ENCODE results near the gene FXR2. TPM values are rescaled to one million over a fixed set of nuclear protein-coding genes. Genes with fewer than 3 reads are reported as not detected.

The FXR2 gene
- polyA plus RNA-seq, 1 donor (not counting 4 experiments of a cell fraction or from before 2014, with no cell fraction given), result 30.6 TPM

DNA sequence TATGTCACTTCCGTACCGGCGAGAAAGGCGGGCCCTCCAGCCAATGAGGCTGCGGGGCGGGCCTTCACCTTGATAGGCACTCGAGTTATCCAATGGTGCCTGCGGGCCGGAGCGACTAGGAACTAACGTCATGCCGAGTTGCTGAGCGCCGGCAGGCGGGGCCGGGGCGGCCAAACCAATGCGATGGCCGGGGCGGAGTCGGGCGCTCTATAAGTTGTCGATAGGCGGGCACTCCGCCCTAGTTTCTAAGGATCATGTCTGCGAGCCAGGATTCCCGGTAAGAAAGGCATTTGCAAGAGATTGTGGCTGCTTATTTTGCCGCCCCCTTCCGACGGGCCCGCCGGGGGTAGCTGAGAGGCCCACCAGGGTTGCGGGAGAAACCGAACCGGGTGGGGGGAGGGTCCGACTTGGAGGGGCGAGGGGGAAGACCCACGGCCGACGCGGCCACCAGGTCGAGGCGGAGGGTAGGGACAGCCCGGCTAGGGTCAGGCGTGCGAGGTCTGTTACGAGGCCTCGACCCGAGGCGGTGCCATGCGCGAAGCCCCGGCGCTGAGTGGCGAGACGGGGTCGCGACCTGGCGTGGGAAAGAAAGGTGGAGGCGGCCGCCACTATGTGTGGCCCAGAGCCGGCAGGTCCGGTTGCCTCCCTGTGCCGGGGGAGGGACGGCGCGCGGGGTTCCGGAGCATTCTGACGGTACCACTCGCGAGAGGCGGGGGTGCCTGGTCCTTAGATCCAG lies 41.9 kb downstream of the FXR2 start:
- no peak for TF ChIP-seq EZH2 (IDR thresholded peaks at IDR 0.05; ENCODE audit: low read length)
- TF ChIP-seq, protein P1, sequence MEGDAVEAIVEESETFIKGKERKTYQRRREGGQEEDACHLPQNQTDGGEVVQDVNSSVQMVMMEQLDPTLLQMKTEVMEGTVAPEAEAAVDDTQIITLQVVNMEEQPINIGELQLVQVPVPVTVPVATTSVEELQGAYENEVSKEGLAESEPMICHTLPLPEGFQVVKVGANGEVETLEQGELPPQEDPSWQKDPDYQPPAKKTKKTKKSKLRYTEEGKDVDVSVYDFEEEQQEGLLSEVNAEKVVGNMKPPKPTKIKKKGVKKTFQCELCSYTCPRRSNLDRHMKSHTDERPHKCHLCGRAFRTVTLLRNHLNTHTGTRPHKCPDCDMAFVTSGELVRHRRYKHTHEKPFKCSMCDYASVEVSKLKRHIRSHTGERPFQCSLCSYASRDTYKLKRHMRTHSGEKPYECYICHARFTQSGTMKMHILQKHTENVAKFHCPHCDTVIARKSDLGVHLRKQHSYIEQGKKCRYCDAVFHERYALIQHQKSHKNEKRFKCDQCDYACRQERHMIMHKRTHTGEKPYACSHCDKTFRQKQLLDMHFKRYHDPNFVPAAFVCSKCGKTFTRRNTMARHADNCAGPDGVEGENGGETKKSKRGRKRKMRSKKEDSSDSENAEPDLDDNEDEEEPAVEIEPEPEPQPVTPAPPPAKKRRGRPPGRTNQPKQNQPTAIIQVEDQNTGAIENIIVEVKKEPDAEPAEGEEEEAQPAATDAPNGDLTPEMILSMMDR (optimal IDR thresholded peaks at IDR 0.05 in 1 of 3, IDR thresholded peaks at IDR 0.05 in 1 of 3, conservative IDR thresholded peaks at IDR 0.05 in 1 of 3; ENCODE audit: extremely low read depth in 1 of 3, insufficient read depth in 2 of 3, low read length in 3 of 3), result no peak
- Histone ChIP-seq H3K9me1 (ENCODE audit: control insufficient read depth, extremely low read depth, insufficient read depth, low read length) (no peaks in the 10 kb centered on the region), H3K4me1 (ENCODE audit: control insufficient read depth, extremely low read depth, insufficient read depth, low read length) (peaks cover 33% of the 10 kb centered on the region), H3K27ac (ENCODE audit: control insufficient read depth, insufficient read depth, low read length) (peak overlapping the region; percentile 93), H3K27me3 (ENCODE audit: control insufficient read depth, extremely low read depth, insufficient read depth, low read length) (no peaks in the 10 kb centered on the region), H3K36me3 (ENCODE audit: control insufficient read depth in 2 of 2, extremely low read depth in 1 of 2, insufficient read depth in 2 of 2, low read length in 2 of 2) (peaks cover 45 to 59% of the 10 kb centered on the region in 2 experiments), H4K20me1 (ENCODE audit: control insufficient read depth, extremely low read depth, insufficient read depth, low read length) (peaks cover 39% of the 10 kb centered on the region), H3K9me3 (ENCODE audit: control insufficient read depth, low read depth, low read length) (no peaks in the 10 kb centered on the region), H3K79me2 (ENCODE audit: control insufficient read depth, insufficient read depth, low read length) (peaks cover 57% of the 10 kb centered on the region), H3K4me2 (ENCODE audit: control insufficient read depth, extremely low read depth, insufficient read depth, low read depth, low read length) (no peak overlapping the region), H2AFZ (ENCODE audit: control insufficient read depth, low read length) (no peak overlapping the region), H3K4me3 (ENCODE audit: control insufficient read depth in 2 of 3, extremely low read depth in 1 of 3, insufficient read depth in 2 of 3, low read depth in 1 of 3, low read length in 3 of 3) (peak overlapping the region; percentile 85 to 96 (median 91)), H3K9ac (ENCODE audit: control insufficient read depth, extremely low read depth, insufficient read depth, low read length) (peak overlapping the region; percentile 98)
- peak; percentile 94 for FAIRE-seq
- peak; percentile 95 for DNase-seq (ENCODE audit: low read depth, low spot score)
- dilution Hi-C loops (cut with MboI; ENCODE audit: extremely low pct_ligation_motif_present, low sequenced_read_pairs), result no loop called here

DNA sequence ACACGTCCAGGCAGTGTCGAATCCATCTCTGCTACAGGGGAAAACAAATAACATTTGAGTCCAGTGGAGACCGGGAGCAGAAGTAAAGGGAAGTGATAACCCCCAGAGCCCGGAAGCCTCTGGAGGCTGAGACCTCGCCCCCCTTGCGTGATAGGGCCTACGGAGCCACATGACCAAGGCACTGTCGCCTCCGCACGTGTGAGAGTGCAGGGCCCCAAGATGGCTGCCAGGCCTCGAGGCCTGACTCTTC lies 42.4 kb downstream of the FXR2 start:
- Histone ChIP-seq H3K4me1 (ENCODE audit: control insufficient read depth, extremely low read depth, insufficient read depth, low read length) (peaks cover 33% of the 10 kb centered on the region), H3K9me1 (ENCODE audit: control insufficient read depth, extremely low read depth, insufficient read depth, low read length) (no peaks in the 10 kb centered on the region), H3K79me2 (ENCODE audit: control insufficient read depth, insufficient read depth, low read length) (peaks cover 58% of the 10 kb centered on the region), H3K9me3 (ENCODE audit: control insufficient read depth, low read depth, low read length) (no peaks in the 10 kb centered on the region), H4K20me1 (ENCODE audit: control insufficient read depth, extremely low read depth, insufficient read depth, low read length) (peaks cover 34% of the 10 kb centered on the region), H2AFZ (ENCODE audit: control insufficient read depth, low read length) (peak overlapping the region; percentile 45), H3K4me2 (ENCODE audit: control insufficient read depth, extremely low read depth, insufficient read depth, low read depth, low read length) (peak overlapping the region; percentile 93), H3K27me3 (ENCODE audit: control insufficient read depth, extremely low read depth, insufficient read depth, low read length) (no peaks in the 10 kb centered on the region), H3K36me3 (ENCODE audit: control insufficient read depth in 2 of 2, extremely low read depth in 1 of 2, insufficient read depth in 2 of 2, low read length in 2 of 2) (peaks cover 43 to 58% of the 10 kb centered on the region in 2 experiments), H3K9ac (ENCODE audit: control insufficient read depth, extremely low read depth, insufficient read depth, low read length) (peak overlapping the region; percentile 88), H3K4me3 (ENCODE audit: control insufficient read depth in 2 of 3, extremely low read depth in 1 of 3, insufficient read depth in 2 of 3, low read depth in 1 of 3, low read length in 3 of 3) (peak overlapping the region; percentile 75 to 96 (median 84)), H3K27ac (ENCODE audit: control insufficient read depth, insufficient read depth, low read length) (peak overlapping the region; percentile 94)
- DNase-seq (ENCODE audit: low read depth, low spot score) (no peak), FAIRE-seq (no peak)
- no peak for TF ChIP-seq EZH2 (IDR thresholded peaks at IDR 0.05; ENCODE audit: low read length)
- TF ChIP-seq, protein P1 (optimal IDR thresholded peaks at IDR 0.05 in 1 of 3, IDR thresholded peaks at IDR 0.05 in 1 of 3, conservative IDR thresholded peaks at IDR 0.05 in 1 of 3; ENCODE audit: extremely low read depth in 1 of 3, insufficient read depth in 2 of 3, low read length in 3 of 3), result no peak
- dilution Hi-C loops (cut with MboI; ENCODE audit: extremely low pct_ligation_motif_present, low sequenced_read_pairs), result no loop called here
